PC-3 (cell line): ENCODE measurements around the gene KIF25.

Source experiments
- CTCF ChIP-seq: fragments of 300-600 bp; sonication (generic); conservative IDR thresholded peaks from 2 replicates; pipeline ENCODE4 v1.5.1; 2017; ENCODE audit warnings: antibody characterized with exemption, low read depth, mild to moderate bottlenecking, low read length
- EZH2 ChIP-seq: fragments of 300-600 bp; sonication (generic); IDR thresholded peaks from one replicate; pipeline ENCODE4 v1.6.1; 2017; ENCODE audit warnings: antibody characterized with exemption, mild to moderate bottlenecking, low read length; ENCODE audit not compliant: unreplicated experiment

GRCh38 chr6:168050225-168050880, 52.9 kb downstream of the KIF25 start:
- no peak for TF ChIP-seq CTCF
- TF ChIP-seq EZH2 = no peak
